Vagina (tissue), 2 donors: ENCODE results near the gene MMAA. TPM values are rescaled to one million over a fixed set of nuclear protein-coding genes. Genes with fewer than 3 reads are reported as not detected.
"Not testable (repeated sequence)": the region's sequence is repeated elsewhere in the genome, so short reads cannot be mapped to it uniquely, and the experiment has no call there.

Experiments
- DNase-seq, 2 donors: peaks; one replicate each; pipeline ENCODE4 v3.0.0-alpha.2; 2017; ENCODE audit errors: extremely low spot score in 2 of 2
- H3K27ac ChIP-seq: fragments of 200-600 bp; sonication (generic); one replicate; pipeline ENCODE4 v1.5.1; 2019
- H3K27me3 ChIP-seq: fragments of 200-600 bp; sonication (generic); one replicate; pipeline ENCODE4 v1.5.1; 2019
- H3K36me3 ChIP-seq, 2 donors: fragments of 200-600 bp; sonication (generic); one replicate each; pipeline ENCODE4 v1.5.1; 2017 to 2019
- H3K4me1 ChIP-seq: fragments of 200-600 bp; sonication (generic); one replicate; pipeline ENCODE4 v1.5.1; 2019
- H3K4me3 ChIP-seq, 2 donors: fragments of 200-600 bp; sonication (generic); 1 replicate in 1 of 2; 2 replicates in 1 of 2; pipeline ENCODE4 v1.5.1; 2016 to 2019
- H3K9me3 ChIP-seq: fragments of 200-600 bp; sonication (generic); one replicate; pipeline ENCODE4 v1.5.1; 2019
- CTCF ChIP-seq, 3 experiments: fragments of 450-650 bp in 2 of 3; fragments of 200-600 bp in 1 of 3; sonication (generic) in 1 of 3; IDR thresholded peaks; one replicate each; pipeline ENCODE4 v1.5.1; 2017 to 2019; ENCODE audit warnings: antibody characterized with exemption in 3 of 3, mild to moderate bottlenecking in 2 of 3, moderate library complexity in 2 of 3
- POLR2A ChIP-seq, 2 donors: fragments of 450-650 bp; IDR thresholded peaks; one replicate each; pipeline ENCODE4 v1.6.1; 2017; ENCODE audit warnings: antibody characterized with exemption in 2 of 2, mild to moderate bottlenecking in 2 of 2, moderate library complexity in 2 of 2
- POLR2AphosphoS5 ChIP-seq, 2 donors: sonication (generic); formaldehyde crosslinking; IDR thresholded peaks; one replicate each; pipeline ENCODE4 v1.9.0; 2017; ENCODE audit warnings: antibody characterized with exemption in 2 of 2, mild to moderate bottlenecking in 2 of 2, low read depth in 1 of 2; ENCODE audit not compliant: insufficient read depth in 1 of 2
- intact Hi-C: fragments of 100-400 bp; cut with DNase I; formaldehyde crosslinking; loops from one replicate; pipeline ENCODE4 v1.15.1; 2023
- total RNA-seq: library from RNA; depleted of rRNA; stranded (reverse); fragments of >200 nt; gene quantifications from one replicate; pipeline ENCODE4 v1.2.3, GENCODE V29; 2016

Gene MMAA
- total RNA-seq, 1 donor from 2014 or later: 3.9 TPM

- Histone ChIP-seq H3K9me3 (no peaks in the 10 kb centered on the region), H3K27ac (no peak overlapping the region), H3K27me3 (no peaks in the 10 kb centered on the region), H3K4me3 (no peak overlapping the region), H3K36me3 (no peaks in the 10 kb centered on the region), H3K4me1 (no peaks in the 10 kb centered on the region)
- intact Hi-C loops: no loop called here
- TF ChIP-seq POLR2AphosphoS5 (IDR thresholded peaks at IDR 0.05; ENCODE audit: insufficient read depth in 1 of 2, low read depth in 1 of 2): no peak
- TF ChIP-seq CTCF (IDR thresholded peaks at IDR 0.05): no peak
- no peak for TF ChIP-seq POLR2A (IDR thresholded peaks at IDR 0.05)
- no peak for DNase-seq
Measured at GRCh38 chr4:145639186-145639698, 20.1 kb downstream of the MMAA start.

- H3K4me3 ChIP-seq, H3K9me3 ChIP-seq, H3K4me1 ChIP-seq, H3K27me3 ChIP-seq, intact Hi-C loops, H3K27ac ChIP-seq, H3K36me3 ChIP-seq, DNase-seq: not testable (repeated sequence)
Measured at GRCh38 chr4:145640236-145640635, 21.1 kb downstream of the MMAA start.

- Histone ChIP-seq H3K36me3 (no peaks in the 10 kb centered on the region), H3K27me3 (no peaks in the 10 kb centered on the region)
- intact Hi-C loops: no loop called here
Measured at GRCh38 chr4:145643295-145643694, 24.1 kb downstream of the MMAA start.

GRCh38 chr4:145644699-145645098, 25.5 kb downstream of the MMAA start:
- Histone ChIP-seq H3K4me3 (no peak overlapping the region), H3K27me3 (no peaks in the 10 kb centered on the region), H3K9me3 (no peaks in the 10 kb centered on the region), H3K27ac (no peak overlapping the region), H3K36me3 (no peaks in the 10 kb centered on the region), H3K4me1 (no peaks in the 10 kb centered on the region)
- intact Hi-C loops: no loop called here
- no peak for DNase-seq
- TF ChIP-seq POLR2A (IDR thresholded peaks at IDR 0.05): no peak
- no peak for TF ChIP-seq POLR2AphosphoS5 (IDR thresholded peaks at IDR 0.05; ENCODE audit: insufficient read depth in 1 of 2, low read depth in 1 of 2)
- TF ChIP-seq CTCF (IDR thresholded peaks at IDR 0.05): no peak

More at GRCh38 chr4:145643295-145643694, 24.1 kb downstream of the MMAA start:
- no peaks in the 10 kb centered on the region for H3K4me1 ChIP-seq
- no peak for TF ChIP-seq POLR2A (IDR thresholded peaks at IDR 0.05)
- TF ChIP-seq CTCF (IDR thresholded peaks at IDR 0.05): no peak
- TF ChIP-seq POLR2AphosphoS5 (IDR thresholded peaks at IDR 0.05; ENCODE audit: insufficient read depth in 1 of 2, low read depth in 1 of 2): no peak
- H3K27ac ChIP-seq: no peak overlapping the region
- H3K9me3 ChIP-seq: no peaks in the 10 kb centered on the region
- no peak overlapping the region for H3K4me3 ChIP-seq
- no peak for DNase-seq

GRCh38 chr4:145656156-145656555, 37.0 kb downstream of the MMAA start:
- intact Hi-C loops: no loop called here
- Histone ChIP-seq H3K9me3 (no peaks in the 10 kb centered on the region), H3K4me3 (no peak overlapping the region), H3K36me3 (peaks cover 0 to 34% of the 10 kb centered on the region in 2 donors), H3K27ac (no peak overlapping the region), H3K27me3 (no peaks in the 10 kb centered on the region), H3K4me1 (no peaks in the 10 kb centered on the region)
- no peak for TF ChIP-seq CTCF (IDR thresholded peaks at IDR 0.05)
- no peak for TF ChIP-seq POLR2A (IDR thresholded peaks at IDR 0.05)
- TF ChIP-seq POLR2AphosphoS5 (IDR thresholded peaks at IDR 0.05; ENCODE audit: insufficient read depth in 1 of 2, low read depth in 1 of 2): no peak
- no peak for DNase-seq
